ENCODE data around the gene ADK.

DNA sequence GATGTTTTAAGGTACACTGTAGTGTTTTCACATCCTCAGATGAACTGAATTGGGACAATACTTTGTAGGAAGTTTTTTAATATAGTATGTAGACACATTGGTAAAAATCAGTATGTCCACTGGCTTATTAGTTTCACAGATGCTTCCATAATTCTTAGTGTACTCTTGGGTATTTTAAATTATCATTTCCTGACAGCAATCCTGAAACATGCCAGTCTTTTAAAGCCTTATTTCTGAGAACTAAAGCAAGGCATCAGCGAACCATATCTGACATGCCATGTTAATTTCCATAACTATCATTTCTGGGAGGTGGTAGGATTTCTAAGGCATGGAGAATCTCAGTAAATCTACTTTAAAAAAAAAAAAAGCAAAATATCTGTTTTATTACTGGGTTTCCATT, 266.4 kb downstream of the ADK start:
- TF ChIP-seq, protein P1, sequence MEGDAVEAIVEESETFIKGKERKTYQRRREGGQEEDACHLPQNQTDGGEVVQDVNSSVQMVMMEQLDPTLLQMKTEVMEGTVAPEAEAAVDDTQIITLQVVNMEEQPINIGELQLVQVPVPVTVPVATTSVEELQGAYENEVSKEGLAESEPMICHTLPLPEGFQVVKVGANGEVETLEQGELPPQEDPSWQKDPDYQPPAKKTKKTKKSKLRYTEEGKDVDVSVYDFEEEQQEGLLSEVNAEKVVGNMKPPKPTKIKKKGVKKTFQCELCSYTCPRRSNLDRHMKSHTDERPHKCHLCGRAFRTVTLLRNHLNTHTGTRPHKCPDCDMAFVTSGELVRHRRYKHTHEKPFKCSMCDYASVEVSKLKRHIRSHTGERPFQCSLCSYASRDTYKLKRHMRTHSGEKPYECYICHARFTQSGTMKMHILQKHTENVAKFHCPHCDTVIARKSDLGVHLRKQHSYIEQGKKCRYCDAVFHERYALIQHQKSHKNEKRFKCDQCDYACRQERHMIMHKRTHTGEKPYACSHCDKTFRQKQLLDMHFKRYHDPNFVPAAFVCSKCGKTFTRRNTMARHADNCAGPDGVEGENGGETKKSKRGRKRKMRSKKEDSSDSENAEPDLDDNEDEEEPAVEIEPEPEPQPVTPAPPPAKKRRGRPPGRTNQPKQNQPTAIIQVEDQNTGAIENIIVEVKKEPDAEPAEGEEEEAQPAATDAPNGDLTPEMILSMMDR (IDR thresholded peaks at IDR 0.05), result no peak
- TF ChIP-seq POLR2A (IDR thresholded peaks at IDR 0.05), result no peak

Measured in stomach (tissue), 4 donors.